HepG2 (cell line): ENCODE results near the gene LSMEM2. TPM values are rescaled to one million over a fixed set of nuclear protein-coding genes. Genes with fewer than 3 reads are reported as not detected.

Experiments
- ATAC-seq: fragments of 200-7000 bp; cut with Tn5 transposase; 3 replicates; pipeline ENCODE4 v1.9.1; 2020; ENCODE audit warnings: mild to moderate bottlenecking, moderate library complexity
- BruUV-seq: library from RNA; stranded (reverse); fragments of 400-500 nt; replicated peaks from 2 replicates; lab custom pipeline; 2021; lab: Mats Ljungman, UMichigan
- CTCF ChIA-PET: fragments of 300-600 bp; formaldehyde crosslinking; extraction: SDS; loops from one replicate; lab custom pipeline; 2021; ENCODE audit warnings: low total read pairs, inconsistent platforms, low intra/inter-chr PET ratio; lab: Yijun Ruan, JAX
- POLR2A ChIA-PET: fragments of 350-600 bp; sonication (Branson Sonifier 250); formaldehyde crosslinking; loops from one replicate; lab custom pipeline; 2020; ENCODE audit warnings: antibody characterized with exemption, inconsistent platforms; lab: Yijun Ruan, JAX
- DNase-seq: peaks from one replicate; pipeline ENCODE4 v3.0.0-alpha.2; 2015; ENCODE audit warnings: low spot score
- FAIRE-seq: peaks from 3 replicates; lab custom pipeline; 2011; peaks lifted over from hg19 to GRCh38; lab: Jason Lieb, UNC
- H2AFZ ChIP-seq: one replicate; pipeline ENCODE4 v1.6.1; 2011; ENCODE audit warnings: low read length, inconsistent platforms
- H3K27ac ChIP-seq: fragments of 300-600 bp; 3 replicates; pipeline ENCODE4 v1.8.0; 2011; ENCODE audit warnings: mixed run types, mild to moderate bottlenecking, mixed read lengths, low read length, inconsistent platforms; ENCODE audit not compliant: insufficient read depth; ENCODE audit errors: extremely low read length
- H3K27me3 ChIP-seq, 2 experiments: fragments of 200-600 bp in 1 of 2; 2 replicates in 1 of 2; 3 replicates in 1 of 2; pipeline versions ENCODE4 v1.6.0 to v1.8.0; 2011; ENCODE audit warnings: low read length in 2 of 2, mild to moderate bottlenecking in 2 of 2, moderate library complexity in 2 of 2, inconsistent platforms in 1 of 2; ENCODE audit not compliant: insufficient read depth in 2 of 2, control insufficient read depth in 1 of 2
- H3K36me3 ChIP-seq, 2 experiments: fragments of 200-600 bp in 1 of 2; replicated peaks in 1 of 2; 2 replicates in 1 of 2; 3 replicates in 1 of 2; pipeline versions ENCODE4 v1.5.1 to v1.8.0; 2011; ENCODE audit warnings: low read length in 2 of 2, inconsistent platforms in 1 of 2; ENCODE audit not compliant: insufficient read depth in 2 of 2, control insufficient read depth in 1 of 2
- H3K4me1 ChIP-seq: 2 replicates; pipeline ENCODE4 v1.5.1; 2012; ENCODE audit warnings: low read length, inconsistent platforms; ENCODE audit not compliant: insufficient read depth
- H3K4me2 ChIP-seq: 2 replicates; pipeline ENCODE4 v1.6.0; 2011; ENCODE audit warnings: low read depth, low read length, inconsistent platforms
- H3K4me3 ChIP-seq, 3 experiments: fragments of 200-600 bp in 1 of 3; sonication (generic), shearing (Covaris generic) in 1 of 3; replicated peaks in 1 of 3; 2 replicates each; pipeline ENCODE4 v1.5.1; 2011 to 2016; ENCODE audit warnings: low read length in 3 of 3, inconsistent platforms in 2 of 3, low read depth in 2 of 3, mild to moderate bottlenecking in 2 of 3, control low read depth in 1 of 3, mixed read lengths in 1 of 3; ENCODE audit not compliant: insufficient read depth in 1 of 3
- H3K79me2 ChIP-seq: one replicate; pipeline ENCODE4 v1.6.1; 2011; ENCODE audit warnings: low read length, inconsistent platforms; ENCODE audit not compliant: insufficient read depth
- H3K9ac ChIP-seq: 2 replicates; pipeline ENCODE4 v1.6.0; 2011; ENCODE audit warnings: mild to moderate bottlenecking, low read depth, low read length, inconsistent platforms; ENCODE audit not compliant: insufficient read depth
- H3K9me3 ChIP-seq: 2 replicates; pipeline ENCODE4 v1.5.1; 2012; ENCODE audit warnings: mild to moderate bottlenecking, low read length
- H4K20me1 ChIP-seq: 2 replicates; pipeline ENCODE4 v1.6.0; 2011; ENCODE audit warnings: inconsistent platforms, mild to moderate bottlenecking, low read length, moderate library complexity; ENCODE audit not compliant: insufficient read depth
- ARID2 ChIP-seq: sonication (generic); formaldehyde crosslinking; IDR thresholded peaks from 2 replicates; pipeline ENCODE4 v1.8.1; 2022; ENCODE audit warnings: mild to moderate bottlenecking, missing genetic modification reagents, borderline replicate concordance
- EP300 ChIP-seq, 3 experiments: sonication (generic) in 1 of 3; formaldehyde crosslinking in 1 of 3; IDR thresholded peaks; 2 replicates each; pipeline versions ENCODE4 v1.5.1 to v1.6.1; 2011 to 2020; ENCODE audit warnings: low read depth in 2 of 3, low read length in 2 of 3, borderline replicate concordance in 1 of 3, improper control_type of control experiment in 1 of 3, mild to moderate bottlenecking in 1 of 3, missing genetic modification reagents in 1 of 3, moderate library complexity in 1 of 3
- FOXA1 ChIP-seq, 2 experiments: fragments of 450-650 bp in 1 of 2; sonication (generic) in 1 of 2; formaldehyde crosslinking in 1 of 2; IDR thresholded peaks; 2 replicates each; pipeline versions ENCODE4 v1.4.0 to v1.6.1; 2016 to 2020; ENCODE audit warnings: missing genetic modification reagents in 1 of 2
- KAT8 ChIP-seq: IDR thresholded peaks from 2 replicates; pipeline ENCODE4 v1.6.1; 2016; ENCODE audit warnings: missing genetic modification reagents, missing compliant biosample characterization
- MAZ ChIP-seq, 2 experiments: sonication (generic) in 1 of 2; formaldehyde crosslinking in 1 of 2; IDR thresholded peaks; 2 replicates each; pipeline versions ENCODE4 v1.5.0 to v1.6.1; 2012 to 2020; ENCODE audit warnings: low read depth in 2 of 2, mild to moderate bottlenecking in 2 of 2, borderline replicate concordance in 1 of 2, improper control_type of control experiment in 1 of 2, low read length in 1 of 2, missing genetic modification reagents in 1 of 2, moderate library complexity in 1 of 2
- NR1H2 ChIP-seq: sonication (generic); formaldehyde crosslinking; IDR thresholded peaks from 2 replicates; pipeline ENCODE4 v1.8.1; 2022; ENCODE audit warnings: low read depth, missing genetic modification reagents, borderline replicate concordance
- NR2F6 ChIP-seq, 2 experiments: IDR thresholded peaks; 2 replicates each; pipeline ENCODE4 v1.6.1; 2016; ENCODE audit warnings: antibody characterized with exemption in 1 of 2, mild to moderate bottlenecking in 1 of 2
- PAWR ChIP-seq: sonication (generic); formaldehyde crosslinking; IDR thresholded peaks from 2 replicates; pipeline ENCODE4 v1.4.0; 2020; ENCODE audit warnings: missing genetic modification reagents, mild to moderate bottlenecking, borderline replicate concordance
- PRDM10 ChIP-seq: sonication (generic); formaldehyde crosslinking; IDR thresholded peaks from 2 replicates; pipeline ENCODE4 v1.4.0; 2020; ENCODE audit warnings: low read depth, missing genetic modification reagents
- SIX4 ChIP-seq: sonication (generic); formaldehyde crosslinking; IDR thresholded peaks from 2 replicates; pipeline ENCODE4 v1.4.0; 2020; ENCODE audit warnings: missing genetic modification reagents
- SYNCRIP ChIP-seq: fragments of 200-400 bp; formaldehyde crosslinking; IDR thresholded peaks from 2 replicates; pipeline ENCODE4 v1.6.1; 2018; ENCODE audit warnings: mild to moderate bottlenecking, low read depth, low read length; ENCODE audit not compliant: insufficient read depth
- ZBTB8A ChIP-seq: sonication (generic); formaldehyde crosslinking; IDR thresholded peaks from 2 replicates; pipeline ENCODE4 v1.4.0; 2020; ENCODE audit warnings: mild to moderate bottlenecking, low read depth, missing genetic modification reagents, borderline replicate concordance
- ZNF101 ChIP-seq: sonication (generic); formaldehyde crosslinking; IDR thresholded peaks from 2 replicates; pipeline ENCODE4 v1.4.0; 2020; ENCODE audit warnings: mild to moderate bottlenecking, low read depth, missing genetic modification reagents, borderline replicate concordance
- ZNF468 ChIP-seq: sonication (generic); formaldehyde crosslinking; IDR thresholded peaks from 2 replicates; pipeline ENCODE4 v1.8.0; 2022; ENCODE audit warnings: mild to moderate bottlenecking, moderate library complexity, missing genetic modification reagents
- ZNF660 ChIP-seq: sonication (generic); formaldehyde crosslinking; IDR thresholded peaks from 2 replicates; pipeline ENCODE4 v1.5.1; 2020; ENCODE audit warnings: mild to moderate bottlenecking, low read depth, missing genetic modification reagents, borderline replicate concordance
- ZNF775 ChIP-seq: sonication (generic); formaldehyde crosslinking; IDR thresholded peaks from 2 replicates; pipeline ENCODE4 v1.4.0; 2020; ENCODE audit warnings: missing genetic modification reagents, mild to moderate bottlenecking, moderate library complexity, borderline replicate concordance
- WGBS: methylation state at CpG from one replicate; pipeline ENCODE4 v1.1.6; 2017; ENCODE audit warnings: low lambda C conversion rate; 5-methylcytosine and 5-hydroxymethylcytosine counted together
- in situ Hi-C: cut with HindIII; loops from 2 replicates; pipeline ENCODE4 v1.10.0; 2017; ENCODE audit warnings: low pct_unique_long_range_greater_than_20kb; ENCODE audit not compliant: extremely low pct_ligation_motif_present
- intact Hi-C: fragments of 100-400 bp; cut with micrococcal nuclease; formaldehyde crosslinking; loops from one replicate; pipeline ENCODE4 v1.10.0; 2022; ENCODE audit not compliant: unreplicated experiment
- polyA plus RNA-seq, 8 experiments: library from polyadenylated mRNA; depleted of rRNA in 3 of 8; stranded (reverse) in 7 of 8; unstranded in 1 of 8; fragments of >200 nt; fragmentation: Illumina TruSeq in 4 of 8; extraction: Trizol in 4 of 8; gene quantifications; 2 replicates each; pipeline versions ENCODE4 v1.2.1 to v1.2.3, GENCODE V29; 2011 to 2016; ENCODE audit warnings: low read depth in 4 of 8, missing spikeins in 1 of 8, mixed read lengths in 1 of 8; ENCODE audit not compliant: insufficient read depth in 1 of 8
- total RNA-seq, 5 experiments: library from RNA; depleted of rRNA; stranded (reverse); fragments of >200 nt; fragmentation: Illumina TruSeq; extraction: Trizol; gene quantifications; 2 replicates each; pipeline ENCODE4 v1.2.3, GENCODE V29; 2016; ENCODE audit warnings: low read depth in 1 of 5

The LSMEM2 gene
- total and polyA plus RNA-seq, 2 of the 13 experiments (the other 11 are each of a cell fraction or from before 2014, with no cell fraction given), result 0.07 to 0.41 TPM

- no peak; the same call in 1 of the 2 replicates for TF ChIP-seq ZNF468 (CRISPR knock-in tag)
- no peak for TF ChIP-seq NR2F6 (IDR thresholded peaks at IDR 0.05)
- TF ChIP-seq NR2F6 (CRISPR knock-in tag; IDR thresholded peaks at IDR 0.05), result peak; percentile 19; the same call in 1 of the 2 replicates
- TF ChIP-seq ZNF775 (CRISPR knock-in tag), result no peak
- TF ChIP-seq ZBTB8A, result no peak
- no peak for TF ChIP-seq SYNCRIP
Measured at GRCh38 chr3:50298836-50299637, 20.1 kb downstream of the LSMEM2 start, which contains the start of the genes HYAL3 and NAA80 (continued).

- CTCF ChIA-PET, result interaction anchor here (1.5 kb wide), 1 partner anchor 22 kb away, joined by 3 read pairs; no protein-coding TSS in a partner anchor
- H4K20me1 ChIP-seq, result peaks cover 11% of the 10 kb centered on the region
- H2AFZ ChIP-seq, result no peak overlapping the region
- intact Hi-C loops, result loop anchor here (1.0 kb wide), 1 partner anchor 22 kb away; no protein-coding TSS in a partner anchor
- peak overlapping the region; percentile 63 for H3K9ac ChIP-seq
- in situ Hi-C loops, result no loop called here
- WGBS, result 0% methylated on average over 1 of the region's 12 CpGs
- H3K4me2 ChIP-seq, result peak overlapping the region; percentile 86
- H3K4me1 ChIP-seq, result peaks cover 56% of the 10 kb centered on the region
- H3K79me2 ChIP-seq, result peaks cover 36% of the 10 kb centered on the region
- ATAC-seq (peak; percentile 55), FAIRE-seq (peak; percentile 90), DNase-seq (peak; percentile 97)
- peak overlapping the region; percentile 87 for H3K27ac ChIP-seq
- peaks cover 1 to 3% of the 10 kb centered on the region in 2 experiments; a peak in 2 of 5 replicates for H3K36me3 ChIP-seq
- no peaks in the 10 kb centered on the region for H3K9me3 ChIP-seq
- no peaks in the 10 kb centered on the region; a peak in 1 of 5 replicates for H3K27me3 ChIP-seq
- POLR2A ChIA-PET, result interaction anchor here (0.5 to 7.9 kb wide), 23 partner anchors 8 to 104 kb away, joined by 3 to 222 read pairs (median 7); partner anchors contain the start of genes CYB561D2, GNAI2, HYAL2 and LSMEM2
- peak overlapping the region; percentile 48 to 53 (median 50) for H3K4me3 ChIP-seq
- no TSS peak for BruUV-seq
- no peak for TF ChIP-seq ZNF101 (CRISPR knock-in tag)
- peak; percentile 24 to 55; a peak in 2 of 4 replicates for TF ChIP-seq EP300 (IDR thresholded peaks at IDR 0.05; ENCODE audit: low read depth in 2 of 2, low read length in 2 of 2)
- no peak for TF ChIP-seq EP300 (CRISPR knock-in tag; IDR thresholded peaks at IDR 0.05; ENCODE audit: borderline replicate concordance)
- no peak for TF ChIP-seq PAWR (CRISPR knock-in tag)
- no peak for TF ChIP-seq ZNF660 (CRISPR knock-in tag)
- TF ChIP-seq PRDM10 (CRISPR knock-in tag), result peak; percentile 25; the same call in 1 of the 2 replicates
- TF ChIP-seq SIX4, result no peak
- no peak for TF ChIP-seq MAZ (IDR thresholded peaks at IDR 0.05; ENCODE audit: borderline replicate concordance, low read depth, low read length)
- no peak for TF ChIP-seq MAZ (CRISPR knock-in tag; IDR thresholded peaks at IDR 0.05; ENCODE audit: low read depth)
- TF ChIP-seq NR1H2 (CRISPR knock-in tag), result no peak
- peak; percentile 53; the same call in 1 of the 2 replicates for TF ChIP-seq KAT8 (CRISPR knock-in tag)
- TF ChIP-seq FOXA1 (IDR thresholded peaks at IDR 0.05), result no peak
- peak; percentile 81 for TF ChIP-seq FOXA1 (CRISPR knock-in tag; IDR thresholded peaks at IDR 0.05)
- peak; percentile 77; the same call in 1 of the 2 replicates for TF ChIP-seq ARID2 (CRISPR knock-in tag)
Measured at GRCh38 chr3:50299638-50299928, 20.7 kb downstream of the LSMEM2 start.
